GM12873 (cell line): Measurements from ENCODE around the gene SMAD2.

Experiments
- CTCF ChIP-seq: IDR thresholded peaks from 2 replicates; pipeline ENCODE4 v1.5.1; 2012; ENCODE audit warnings: low read depth, mild to moderate bottlenecking, moderate library complexity, low read length, control low read depth; ENCODE audit not compliant: insufficient read depth; ENCODE audit errors: missing control alignments

The SMAD2 gene

GRCh38 chr18:47790036-47790435 is 140.4 kb downstream of the SMAD2 start:
- TF ChIP-seq CTCF, result no peak

GRCh38 chr18:47788621-47789020 is 141.8 kb downstream of the SMAD2 start:
- no peak for TF ChIP-seq CTCF

- no peak for TF ChIP-seq CTCF
Observed at GRCh38 chr18:47781561-47781960, 148.9 kb downstream of the SMAD2 start.

GRCh38 chr18:47780011-47780725 is 150.3 kb downstream of the SMAD2 start:
- no peak for TF ChIP-seq CTCF

GRCh38 chr18:47779381-47779780 is 151.1 kb downstream of the SMAD2 start:
- TF ChIP-seq CTCF, result no peak

- peak; percentile 5 for TF ChIP-seq CTCF
Observed at GRCh38 chr18:47777626-47778025, 152.8 kb downstream of the SMAD2 start.

- TF ChIP-seq CTCF, result no peak
Observed at GRCh38 chr18:47775961-47776360, 154.5 kb downstream of the SMAD2 start.
